Activated T-helper 2 cell treated with anti-CD3 and anti-CD28 coated beads, Interferon-gamma antibody, Interleukin-2, Interleukin-4, amounts not matched to agents 10 μg/mL and 5 μg/mL and 100 μg/mL, durations not matched to agents 14 hours and 24 hours and 36 hours (primary cell): ENCODE measurements around the gene LRRC73. TPM values are rescaled to one million over a fixed set of nuclear protein-coding genes. Genes with fewer than 3 reads are reported as not detected.
"Not testable (repeated sequence)": the region's sequence is repeated elsewhere in the genome, so short reads cannot be mapped to it uniquely, and the experiment has no call there.

Experiments
- DNase-seq: peaks from one replicate; pipeline ENCODE4 v3.0.0; 2021; ENCODE audit warnings: low spot score
- H3K27ac Mint-ChIP-seq: one replicate; pipeline ENCODE4 v1.8.0; 2021; ENCODE audit warnings: mixed read lengths
- H3K27me3 Mint-ChIP-seq: one replicate; pipeline ENCODE4 v1.8.0; 2021; ENCODE audit warnings: low read depth, mixed read lengths
- H3K36me3 Mint-ChIP-seq: one replicate; pipeline ENCODE4 v1.8.0; 2021; ENCODE audit warnings: low read depth, mixed read lengths
- H3K4me1 Mint-ChIP-seq: one replicate; pipeline ENCODE4 v1.8.0; 2021; ENCODE audit warnings: low read depth, mixed read lengths
- H3K4me3 Mint-ChIP-seq: one replicate; pipeline ENCODE4 v1.8.0; 2021; ENCODE audit warnings: low read depth, mild to moderate bottlenecking, moderate library complexity, mixed read lengths
- H3K9me3 Mint-ChIP-seq: one replicate; pipeline ENCODE4 v1.8.0; 2021; ENCODE audit warnings: mixed read lengths
- intact Hi-C: fragments of 100-400 bp; cut with micrococcal nuclease; formaldehyde crosslinking; loops from one replicate; pipeline ENCODE4 v1.15.1; 2023
- total RNA-seq: library from RNA; stranded (reverse); gene quantifications from 2 replicates; pipeline ENCODE4 v1.2.3, GENCODE V29; 2022

Gene LRRC73
- total RNA-seq, 1 donor from 2014 or later = 0.21 TPM

DNA sequence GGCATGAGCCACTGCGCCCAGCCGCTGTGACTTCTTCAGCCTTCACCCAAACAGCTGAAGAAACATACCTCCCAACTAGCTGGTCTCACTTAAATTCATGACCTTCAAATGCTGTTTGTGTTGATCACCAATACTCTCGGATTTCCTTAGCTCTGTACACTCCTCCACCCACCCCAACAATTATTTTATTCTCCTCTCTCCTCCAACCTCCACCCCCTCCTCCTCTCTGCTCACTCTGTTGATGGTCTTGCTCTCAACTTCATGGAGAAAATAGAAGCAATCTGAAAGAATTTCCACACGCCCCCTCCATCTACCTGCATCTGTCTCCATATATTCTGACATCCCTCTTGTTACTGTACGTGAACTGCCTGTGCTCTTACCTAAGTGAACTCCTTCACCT is 48.2 kb downstream of the LRRC73 start:
- H3K36me3 Mint-ChIP-seq = no peaks in the 10 kb centered on the region
- intact Hi-C loops = no loop called here

DNA sequence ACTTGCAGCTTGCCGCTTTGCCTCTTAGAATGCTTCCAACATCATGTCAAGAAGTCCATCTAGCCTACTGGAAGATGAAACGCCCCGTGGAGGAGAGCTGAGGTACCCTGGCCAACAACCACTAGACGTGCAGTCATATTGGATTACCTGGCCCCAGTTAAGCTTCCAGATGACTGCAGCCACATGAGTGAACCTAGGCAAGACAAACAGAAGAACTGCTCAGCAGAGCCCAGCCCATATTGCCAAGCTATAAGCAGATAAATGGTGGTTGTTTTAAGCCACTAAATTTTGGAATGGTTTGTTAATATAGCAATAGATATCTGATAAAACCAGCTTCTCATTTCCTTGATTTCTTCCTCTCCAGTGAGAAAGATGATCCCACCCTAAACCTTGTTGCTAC is 50.1 kb downstream of the LRRC73 start:
- Mint-ChIP-seq H3K27ac (no peak overlapping the region), H3K27me3 (peaks cover 37% of the 10 kb centered on the region), H3K4me3 (no peak overlapping the region), H3K9me3 (no peaks in the 10 kb centered on the region), H3K4me1 (peaks cover 7% of the 10 kb centered on the region), H3K36me3 (no peaks in the 10 kb centered on the region)
- intact Hi-C loops = no loop called here
- DNase-seq = no peak

More for the DNA sequence above, 48.2 kb downstream of the LRRC73 start:
- no peak overlapping the region for H3K27ac Mint-ChIP-seq
- H3K9me3 Mint-ChIP-seq = no peaks in the 10 kb centered on the region
- no peak for DNase-seq
- H3K4me1 Mint-ChIP-seq = peaks cover 2% of the 10 kb centered on the region
- no peak overlapping the region for H3K4me3 Mint-ChIP-seq
- H3K27me3 Mint-ChIP-seq = peaks cover 23% of the 10 kb centered on the region

DNA sequence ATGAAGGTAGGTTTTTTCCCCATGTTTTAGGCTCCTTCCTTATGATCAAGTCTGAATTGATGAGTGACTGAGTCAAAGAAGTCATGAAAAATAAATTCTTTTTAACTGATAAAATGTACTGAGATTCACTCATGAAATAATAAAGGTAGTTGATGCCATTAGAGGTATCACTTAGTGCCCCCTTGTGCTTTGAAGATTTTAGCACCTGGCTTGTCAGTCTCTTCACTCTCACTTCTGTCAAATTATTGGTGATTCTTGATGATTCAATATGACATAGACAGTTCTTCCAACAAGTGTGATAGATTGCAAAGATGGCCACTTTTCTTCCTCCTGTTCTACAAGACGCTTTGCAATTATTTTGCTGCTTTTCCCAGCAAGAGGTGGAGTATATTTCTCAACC is 50.6 kb downstream of the LRRC73 start:
- intact Hi-C loops = no loop called here
- Mint-ChIP-seq H3K4me3 (no peak overlapping the region), H3K27me3 (peaks cover 37% of the 10 kb centered on the region), H3K27ac (no peak overlapping the region), H3K9me3 (no peaks in the 10 kb centered on the region), H3K4me1 (peaks cover 7% of the 10 kb centered on the region), H3K36me3 (no peaks in the 10 kb centered on the region)
- DNase-seq = no peak

DNA sequence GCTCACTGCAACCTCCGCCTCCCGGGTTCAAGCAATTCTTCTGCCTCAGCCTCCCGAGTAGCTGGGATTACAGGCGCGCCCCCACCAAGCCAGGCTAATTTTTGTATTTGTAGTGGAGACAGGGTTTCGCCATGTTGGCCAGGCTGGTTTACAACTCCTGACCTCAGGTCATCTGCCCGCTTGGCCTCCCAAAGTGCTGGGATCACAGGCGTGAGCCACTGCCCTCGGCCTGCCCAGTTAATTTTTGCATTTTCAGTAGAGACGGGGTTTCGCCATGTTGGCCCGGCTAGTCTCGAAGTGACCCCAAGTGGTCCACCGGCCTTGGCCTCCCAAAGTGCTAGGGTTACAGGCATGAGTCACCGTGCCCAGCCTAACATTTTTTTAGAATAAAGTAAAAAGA is 52.0 kb downstream of the LRRC73 start:
- DNase-seq, H3K36me3 Mint-ChIP-seq, intact Hi-C loops, H3K4me1 Mint-ChIP-seq, H3K9me3 Mint-ChIP-seq, H3K4me3 Mint-ChIP-seq, H3K27ac Mint-ChIP-seq: not testable (repeated sequence)
- H3K27me3 Mint-ChIP-seq = peaks cover 37% of the 10 kb centered on the region

DNA sequence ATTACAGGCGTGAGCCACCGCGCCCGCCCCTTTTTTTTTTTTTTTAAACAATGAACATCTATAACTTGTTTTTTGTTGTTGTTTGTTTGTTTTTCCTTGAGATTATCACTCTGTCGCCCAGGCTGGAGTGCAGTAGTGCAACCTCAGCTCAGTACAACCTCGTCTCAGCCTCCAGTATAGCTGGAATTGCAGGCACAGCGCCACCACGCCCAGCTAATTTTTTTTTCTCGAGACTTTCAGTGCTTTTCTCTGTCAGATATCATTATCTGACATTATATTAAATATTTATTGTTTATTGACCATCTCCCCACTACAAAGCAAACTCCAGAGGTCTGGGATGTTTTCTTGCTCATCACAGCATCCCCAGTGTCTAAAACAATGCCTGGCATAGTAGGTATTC is 52.5 kb downstream of the LRRC73 start:
- Mint-ChIP-seq H3K9me3 (no peaks in the 10 kb centered on the region), H3K4me3 (no peak overlapping the region), H3K27me3 (peaks cover 34% of the 10 kb centered on the region), H3K36me3 (peaks cover 9% of the 10 kb centered on the region), H3K27ac (no peak overlapping the region), H3K4me1 (peaks cover 7% of the 10 kb centered on the region)
- intact Hi-C loops = no loop called here
- no peak for DNase-seq

Other genes starting within 250 kb of the LRRC73 start
- not detected in 2 replicates for gene SLC22A7, start 212.1 kb downstream of the LRRC73 start, total RNA-seq
- 0.34 and 0.75 TPM in 2 replicates for gene CRIP3, start 201.5 kb downstream of the LRRC73 start, total RNA-seq
- gene ZNF318, start 140.7 kb downstream of the LRRC73 start, total RNA-seq = 11.5 and 13.2 TPM in 2 replicates
- gene ABCC10, start 82.8 kb downstream of the LRRC73 start, total RNA-seq = 45.6 and 46.7 TPM in 2 replicates
- gene DLK2, start 54.8 kb downstream of the LRRC73 start, total RNA-seq = 2.1 and 2.5 TPM in 2 replicates
- gene TJAP1, start 32.8 kb downstream of the LRRC73 start, total RNA-seq = 36.0 and 42.7 TPM in 2 replicates
- 51.7 and 59.0 TPM in 2 replicates for gene YIPF3, start 6.6 kb upstream of the LRRC73 start, total RNA-seq
- gene POLR1C, start 6.7 kb upstream of the LRRC73 start, total RNA-seq = 60.8 and 63.8 TPM in 2 replicates
- 114 and 119 TPM in 2 replicates for gene XPO5, start 65.7 kb upstream of the LRRC73 start, total RNA-seq
- gene POLH, start 65.8 kb upstream of the LRRC73 start, total RNA-seq = 35.7 and 44.5 TPM in 2 replicates
- gene GTPBP2, start 118.9 kb upstream of the LRRC73 start, total RNA-seq = 71.7 and 78.4 TPM in 2 replicates
- gene MAD2L1BP, start 125.5 kb upstream of the LRRC73 start, total RNA-seq = 35.4 and 38.4 TPM in 2 replicates
- gene RSPH9, start 134.7 kb upstream of the LRRC73 start, total RNA-seq = not detected in 2 replicates
- gene MRPS18A, start 177.4 kb upstream of the LRRC73 start, total RNA-seq = 44.8 and 45.1 TPM in 2 replicates